Measurements from ENCODE around the gene PGLYRP1.

DNA sequence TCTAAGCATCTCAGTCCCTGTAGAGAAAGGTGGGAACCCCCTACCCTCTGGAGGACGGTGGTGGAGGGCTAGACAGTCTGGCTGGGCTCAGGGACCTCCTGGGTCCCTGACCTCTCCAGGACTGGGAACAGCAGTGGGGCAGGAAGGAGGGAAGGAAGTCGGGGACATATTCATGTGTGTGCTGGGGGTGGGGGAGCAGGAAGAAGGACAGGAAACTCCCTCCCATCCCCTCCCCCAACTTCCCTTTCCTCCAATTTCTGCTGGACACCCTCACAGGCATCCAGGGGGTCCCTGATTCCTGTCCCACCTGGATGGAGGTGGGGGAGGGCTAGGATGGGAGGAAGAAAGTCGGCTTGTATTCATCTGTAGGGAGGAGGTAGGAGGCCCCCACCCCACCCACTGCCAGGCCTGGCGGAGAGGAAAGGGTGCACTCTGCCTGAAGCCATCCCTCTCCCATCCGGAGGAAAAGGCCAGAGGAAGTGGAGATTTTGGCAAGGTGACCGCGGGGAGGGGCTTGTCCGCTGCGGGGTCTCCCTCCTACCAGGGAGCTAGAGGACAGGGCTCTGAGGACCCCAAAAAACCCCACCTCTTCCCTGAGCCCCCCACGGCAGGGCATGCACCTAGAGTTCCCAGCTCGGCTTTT is 51.5 kb downstream of the PGLYRP1 start:
- TF ChIP-seq, protein P1, sequence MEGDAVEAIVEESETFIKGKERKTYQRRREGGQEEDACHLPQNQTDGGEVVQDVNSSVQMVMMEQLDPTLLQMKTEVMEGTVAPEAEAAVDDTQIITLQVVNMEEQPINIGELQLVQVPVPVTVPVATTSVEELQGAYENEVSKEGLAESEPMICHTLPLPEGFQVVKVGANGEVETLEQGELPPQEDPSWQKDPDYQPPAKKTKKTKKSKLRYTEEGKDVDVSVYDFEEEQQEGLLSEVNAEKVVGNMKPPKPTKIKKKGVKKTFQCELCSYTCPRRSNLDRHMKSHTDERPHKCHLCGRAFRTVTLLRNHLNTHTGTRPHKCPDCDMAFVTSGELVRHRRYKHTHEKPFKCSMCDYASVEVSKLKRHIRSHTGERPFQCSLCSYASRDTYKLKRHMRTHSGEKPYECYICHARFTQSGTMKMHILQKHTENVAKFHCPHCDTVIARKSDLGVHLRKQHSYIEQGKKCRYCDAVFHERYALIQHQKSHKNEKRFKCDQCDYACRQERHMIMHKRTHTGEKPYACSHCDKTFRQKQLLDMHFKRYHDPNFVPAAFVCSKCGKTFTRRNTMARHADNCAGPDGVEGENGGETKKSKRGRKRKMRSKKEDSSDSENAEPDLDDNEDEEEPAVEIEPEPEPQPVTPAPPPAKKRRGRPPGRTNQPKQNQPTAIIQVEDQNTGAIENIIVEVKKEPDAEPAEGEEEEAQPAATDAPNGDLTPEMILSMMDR (IDR thresholded peaks at IDR 0.05) = no peak
- TF ChIP-seq POLR2A (IDR thresholded peaks at IDR 0.05) = no peak
